ENCODE data around the gene TMCC1.

Gene TMCC1

DNA sequence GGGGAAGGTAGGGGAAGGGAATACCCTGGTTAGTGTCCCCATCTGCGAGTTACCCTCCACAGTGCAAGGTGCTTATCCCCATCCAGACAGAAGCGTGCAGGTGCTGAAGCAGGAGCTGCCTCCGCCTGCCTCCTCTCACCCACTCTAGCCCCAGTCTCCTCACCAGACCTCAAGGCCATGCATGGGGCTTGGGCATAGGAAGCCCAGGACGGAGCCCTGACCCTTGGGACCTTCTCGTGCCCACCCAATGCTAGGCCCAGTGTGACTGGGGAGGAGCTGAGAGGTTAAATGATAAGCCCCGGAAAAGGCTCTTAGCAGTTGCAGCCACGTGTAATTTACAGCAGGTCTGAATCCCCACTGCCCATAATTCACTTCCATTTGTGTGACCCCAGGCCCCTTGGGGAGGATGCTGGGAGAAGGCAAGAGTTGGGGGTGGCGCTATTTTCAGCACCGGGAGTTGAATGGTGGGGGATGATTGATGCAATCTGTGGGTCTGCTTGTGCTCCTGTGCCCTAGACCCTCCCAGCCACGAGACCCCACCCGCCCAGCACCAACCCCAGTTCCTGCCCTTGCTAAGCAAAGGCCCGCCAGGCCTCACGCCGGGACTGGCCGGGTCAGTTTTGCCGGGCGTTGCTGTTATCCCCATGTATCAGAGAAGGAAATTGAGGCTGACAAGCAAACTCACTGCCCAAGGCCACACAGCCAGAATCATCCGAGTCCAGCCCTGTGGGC, 272.5 kb downstream of the TMCC1 start:
- peaks cover 11 to 43% of the 10 kb centered on the region in 2 donors for H3K4me1 ChIP-seq (ENCODE audit: control insufficient read depth in 1 of 2, insufficient read depth in 2 of 2, low read length in 2 of 2)
- H3K9me3 ChIP-seq (ENCODE audit: control insufficient read depth in 1 of 2, low read length in 2 of 2): no peaks in the 10 kb centered on the region
- no peaks in the 10 kb centered on the region for H3K27me3 ChIP-seq (ENCODE audit: low read depth, low read length)
- no peak overlapping the region for H3K4me3 ChIP-seq (ENCODE audit: low read depth in 1 of 2, low read length in 2 of 2)
- peaks cover 0 to under 1% of the 10 kb centered on the region in 2 donors for H3K36me3 ChIP-seq (ENCODE audit: control insufficient read depth in 1 of 2, insufficient read depth in 2 of 2, low read length in 2 of 2)
- no peak overlapping the region for H3K27ac ChIP-seq (ENCODE audit: low read length)

DNA sequence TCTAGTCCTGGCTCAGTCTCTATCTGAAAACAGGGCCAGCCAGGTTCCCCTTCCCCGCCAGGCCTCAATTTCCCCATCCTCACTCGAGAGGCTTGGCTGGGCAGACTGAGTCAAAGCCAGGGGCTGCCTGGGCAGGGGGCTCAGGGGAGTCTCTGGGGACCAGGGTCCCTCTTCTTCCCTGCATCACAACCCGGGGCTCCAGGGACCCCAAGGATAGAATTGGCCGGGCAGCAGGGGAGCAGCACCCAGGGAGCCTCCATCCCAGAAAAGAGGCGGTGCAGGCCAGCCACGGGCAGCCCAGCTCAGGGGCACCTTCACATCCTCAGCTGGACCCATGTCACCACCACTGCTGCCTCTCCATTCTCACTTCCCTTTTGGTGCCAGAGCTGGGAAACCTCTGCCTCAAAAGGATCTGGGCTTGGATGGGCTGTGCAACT, 273.8 kb downstream of the TMCC1 start:
- Histone ChIP-seq H3K27me3 (ENCODE audit: low read depth, low read length) (no peaks in the 10 kb centered on the region), H3K4me3 (ENCODE audit: low read depth in 1 of 2, low read length in 2 of 2) (no peak overlapping the region), H3K36me3 (ENCODE audit: control insufficient read depth in 1 of 2, insufficient read depth in 2 of 2, low read length in 2 of 2) (no peaks in the 10 kb centered on the region), H3K27ac (ENCODE audit: low read length) (no peak overlapping the region), H3K9me3 (ENCODE audit: control insufficient read depth in 1 of 2, low read length in 2 of 2) (no peaks in the 10 kb centered on the region), H3K4me1 (ENCODE audit: control insufficient read depth in 1 of 2, insufficient read depth in 2 of 2, low read length in 2 of 2) (peaks cover 11 to 37% of the 10 kb centered on the region in 2 donors)

DNA sequence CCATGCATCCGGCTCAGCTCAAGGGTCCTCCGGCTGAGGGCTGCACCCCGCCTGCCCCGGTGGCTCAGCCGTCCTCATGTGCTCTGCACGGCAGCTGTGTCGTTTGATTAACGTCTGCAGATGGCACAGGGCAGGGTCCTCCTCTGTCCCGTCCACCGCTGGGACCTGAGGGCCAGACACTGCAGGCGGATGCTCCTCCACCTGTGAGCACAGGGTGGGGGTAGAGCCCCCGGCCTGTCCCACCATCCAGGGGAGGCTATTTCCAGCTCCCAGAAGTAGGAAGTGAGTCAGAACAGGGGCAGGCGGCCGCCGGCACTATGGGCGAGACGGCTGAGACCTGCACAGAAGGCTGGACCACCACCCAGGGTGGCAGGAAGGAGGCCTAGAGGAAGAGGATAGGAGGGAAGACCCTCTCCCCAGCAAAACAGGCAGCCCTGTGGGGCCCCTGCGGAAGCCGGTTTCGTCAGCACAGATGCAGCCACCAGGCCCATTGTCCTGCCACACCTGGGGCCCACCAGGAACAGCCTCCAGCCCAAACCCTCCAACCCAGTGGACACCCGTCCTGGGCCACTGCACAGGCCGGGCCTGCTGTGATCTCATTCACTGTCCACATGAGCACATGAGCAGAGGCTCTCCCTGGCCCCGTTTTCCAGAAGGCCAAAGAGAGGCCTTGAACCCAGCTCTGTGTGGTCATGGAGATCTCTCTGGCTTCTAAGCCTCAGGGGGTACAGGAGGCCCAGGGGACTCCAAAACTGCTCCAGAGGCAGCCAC, 274.4 kb downstream of the TMCC1 start:
- Histone ChIP-seq H3K9me3 (ENCODE audit: control insufficient read depth in 1 of 2, low read length in 2 of 2) (no peaks in the 10 kb centered on the region), H3K27ac (ENCODE audit: low read length) (no peak overlapping the region), H3K4me1 (ENCODE audit: control insufficient read depth in 1 of 2, insufficient read depth in 2 of 2, low read length in 2 of 2) (peaks cover 11 to 32% of the 10 kb centered on the region in 2 donors), H3K4me3 (ENCODE audit: low read depth in 1 of 2, low read length in 2 of 2) (no peak overlapping the region), H3K36me3 (ENCODE audit: control insufficient read depth in 1 of 2, insufficient read depth in 2 of 2, low read length in 2 of 2) (no peaks in the 10 kb centered on the region), H3K27me3 (ENCODE audit: low read depth, low read length) (no peaks in the 10 kb centered on the region)

DNA sequence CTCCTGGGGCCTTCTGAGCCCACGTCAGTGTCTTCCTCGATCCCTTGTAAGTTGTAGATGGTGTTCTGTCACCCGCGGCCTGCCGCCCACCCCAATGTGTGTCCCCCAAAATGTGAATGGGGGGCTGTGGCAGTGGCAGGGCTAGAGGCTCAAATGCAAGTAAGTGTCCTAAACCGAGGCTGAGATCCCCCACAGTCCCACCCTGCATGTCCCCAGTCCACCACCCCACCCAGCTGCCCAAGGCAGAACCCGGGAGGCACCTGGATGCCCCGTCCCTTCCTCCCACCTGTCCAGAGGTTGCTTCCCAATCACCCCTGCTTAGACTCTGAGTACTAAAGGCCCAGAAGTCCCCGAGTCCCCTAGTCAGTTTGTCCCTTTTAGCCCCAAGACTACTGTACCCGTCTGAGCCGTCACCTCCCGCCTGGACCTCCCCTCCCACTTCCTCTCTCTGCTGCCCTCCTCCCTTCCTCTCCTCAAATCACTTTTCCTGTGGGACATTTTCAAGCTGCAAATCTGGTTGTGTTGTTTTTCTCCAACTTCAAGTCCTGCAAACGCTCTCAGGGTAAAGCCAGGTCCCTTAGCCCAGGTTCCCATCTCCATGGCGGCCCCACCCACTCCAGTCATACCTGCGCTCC, 275.2 kb downstream of the TMCC1 start:
- Histone ChIP-seq H3K4me3 (ENCODE audit: low read depth in 1 of 2, low read length in 2 of 2) (no peak overlapping the region), H3K36me3 (ENCODE audit: control insufficient read depth in 1 of 2, insufficient read depth in 2 of 2, low read length in 2 of 2) (no peaks in the 10 kb centered on the region), H3K4me1 (ENCODE audit: control insufficient read depth in 1 of 2, insufficient read depth in 2 of 2, low read length in 2 of 2) (peaks cover 10 to 26% of the 10 kb centered on the region in 2 donors), H3K27me3 (ENCODE audit: low read depth, low read length) (no peaks in the 10 kb centered on the region), H3K9me3 (ENCODE audit: control insufficient read depth in 1 of 2, low read length in 2 of 2) (no peaks in the 10 kb centered on the region), H3K27ac (ENCODE audit: low read length) (no peak overlapping the region)

DNA sequence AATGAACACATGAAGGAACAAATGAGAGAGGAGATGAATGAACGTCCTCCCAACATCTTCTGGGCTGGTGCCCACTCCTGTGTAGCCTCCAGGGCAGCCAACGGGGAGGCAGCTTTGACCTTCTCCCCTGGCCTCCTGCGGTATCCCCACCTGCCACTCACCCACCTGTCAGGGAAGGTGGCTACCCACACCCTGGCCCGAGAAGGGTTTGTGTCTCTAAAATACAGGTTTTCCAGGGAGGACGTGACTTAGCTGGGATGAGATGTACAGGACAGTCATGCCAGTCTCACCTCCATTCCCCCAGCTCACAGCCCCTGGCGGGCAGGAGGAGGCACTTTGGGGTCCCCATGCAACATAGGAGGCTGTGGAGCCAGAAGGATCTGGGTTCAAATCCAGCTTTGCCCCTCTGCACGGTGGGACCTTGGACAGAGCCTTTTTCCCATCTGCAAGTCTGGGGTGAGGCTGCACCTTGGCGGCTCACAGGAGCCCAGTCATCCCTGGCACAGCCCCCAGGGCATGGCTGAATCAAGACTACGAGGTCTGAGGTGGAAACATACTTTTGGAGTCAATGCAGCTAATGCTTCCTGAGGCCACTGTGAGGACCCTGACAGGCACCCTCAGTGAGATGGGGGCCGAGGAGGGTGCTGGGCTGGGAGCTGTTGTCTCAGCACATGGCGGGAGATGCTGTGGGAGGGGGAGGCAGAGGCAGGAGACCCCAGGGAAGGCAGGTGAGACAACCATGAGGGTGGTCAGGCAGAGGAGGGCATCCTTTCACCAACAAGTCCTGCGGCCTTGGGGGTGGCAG, 275.9 kb downstream of the TMCC1 start:
- no peaks in the 10 kb centered on the region for H3K36me3 ChIP-seq (ENCODE audit: control insufficient read depth in 1 of 2, insufficient read depth in 2 of 2, low read length in 2 of 2)
- H3K4me3 ChIP-seq (ENCODE audit: low read depth in 1 of 2, low read length in 2 of 2): no peak overlapping the region
- H3K27me3 ChIP-seq (ENCODE audit: low read depth, low read length): no peaks in the 10 kb centered on the region
- no peaks in the 10 kb centered on the region for H3K9me3 ChIP-seq (ENCODE audit: control insufficient read depth in 1 of 2, low read length in 2 of 2)
- H3K27ac ChIP-seq (ENCODE audit: low read length): peak overlapping the region; percentile 48
- H3K4me1 ChIP-seq (ENCODE audit: control insufficient read depth in 1 of 2, insufficient read depth in 2 of 2, low read length in 2 of 2): peaks cover 5 to 21% of the 10 kb centered on the region in 2 donors

DNA sequence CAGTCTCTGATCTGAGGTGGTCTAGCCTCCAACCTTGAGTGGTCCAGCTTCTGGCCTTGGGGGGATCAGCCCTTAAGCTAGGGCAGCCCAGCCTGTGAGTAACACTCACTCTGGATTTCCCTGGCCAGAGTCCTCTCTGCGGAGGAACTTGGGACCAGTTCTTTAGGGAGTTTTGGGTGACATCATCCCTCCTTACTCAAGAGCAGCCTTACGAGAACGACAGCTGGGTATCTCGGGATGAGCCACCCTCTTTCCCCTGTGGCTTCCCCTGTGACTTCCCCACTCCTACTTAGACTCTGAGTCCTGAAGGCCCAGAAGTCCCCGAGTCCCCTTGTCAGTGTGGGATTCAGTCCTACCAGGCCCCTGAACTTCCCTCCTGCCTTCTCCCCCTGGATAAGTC, 276.8 kb downstream of the TMCC1 start:
- H3K4me1 ChIP-seq (ENCODE audit: control insufficient read depth in 1 of 2, insufficient read depth in 2 of 2, low read length in 2 of 2): peaks cover 9 to 22% of the 10 kb centered on the region in 2 donors
- H3K27me3 ChIP-seq (ENCODE audit: low read depth, low read length): no peaks in the 10 kb centered on the region
- no peak overlapping the region for H3K4me3 ChIP-seq (ENCODE audit: low read depth in 1 of 2, low read length in 2 of 2)
- no peaks in the 10 kb centered on the region for H3K36me3 ChIP-seq (ENCODE audit: control insufficient read depth in 1 of 2, insufficient read depth in 2 of 2, low read length in 2 of 2)
- peak overlapping the region; percentile 48 for H3K27ac ChIP-seq (ENCODE audit: low read length)
- H3K9me3 ChIP-seq (ENCODE audit: control insufficient read depth in 1 of 2, low read length in 2 of 2): no peaks in the 10 kb centered on the region

DNA sequence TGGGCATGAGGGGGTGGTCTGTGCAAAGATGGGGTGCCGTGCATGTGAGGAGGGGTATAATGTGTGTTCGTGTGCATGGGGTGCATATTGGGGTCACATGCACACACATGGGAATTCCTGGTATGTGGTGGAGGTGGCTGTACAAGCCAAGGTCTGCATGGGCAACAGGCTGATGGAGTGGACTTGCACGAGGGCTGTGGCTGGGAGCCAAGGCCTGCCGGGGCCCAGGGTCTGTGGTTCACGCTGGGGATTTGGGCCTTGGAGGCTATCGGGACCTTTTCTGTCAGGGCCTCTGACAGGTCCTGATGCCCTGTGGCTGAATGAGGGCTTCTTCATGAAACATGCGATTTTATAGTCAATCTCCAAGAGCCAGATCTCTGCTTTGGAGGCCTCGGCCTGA, 277.2 kb downstream of the TMCC1 start:
- no peaks in the 10 kb centered on the region for H3K9me3 ChIP-seq (ENCODE audit: control insufficient read depth in 1 of 2, low read length in 2 of 2)
- no peaks in the 10 kb centered on the region for H3K36me3 ChIP-seq (ENCODE audit: control insufficient read depth in 1 of 2, insufficient read depth in 2 of 2, low read length in 2 of 2)
- H3K27ac ChIP-seq (ENCODE audit: low read length): no peak overlapping the region
- no peak overlapping the region for H3K4me3 ChIP-seq (ENCODE audit: low read depth in 1 of 2, low read length in 2 of 2)
- H3K4me1 ChIP-seq (ENCODE audit: control insufficient read depth in 1 of 2, insufficient read depth in 2 of 2, low read length in 2 of 2): peaks cover 9 to 22% of the 10 kb centered on the region in 2 donors
- H3K27me3 ChIP-seq (ENCODE audit: low read depth, low read length): no peaks in the 10 kb centered on the region

DNA sequence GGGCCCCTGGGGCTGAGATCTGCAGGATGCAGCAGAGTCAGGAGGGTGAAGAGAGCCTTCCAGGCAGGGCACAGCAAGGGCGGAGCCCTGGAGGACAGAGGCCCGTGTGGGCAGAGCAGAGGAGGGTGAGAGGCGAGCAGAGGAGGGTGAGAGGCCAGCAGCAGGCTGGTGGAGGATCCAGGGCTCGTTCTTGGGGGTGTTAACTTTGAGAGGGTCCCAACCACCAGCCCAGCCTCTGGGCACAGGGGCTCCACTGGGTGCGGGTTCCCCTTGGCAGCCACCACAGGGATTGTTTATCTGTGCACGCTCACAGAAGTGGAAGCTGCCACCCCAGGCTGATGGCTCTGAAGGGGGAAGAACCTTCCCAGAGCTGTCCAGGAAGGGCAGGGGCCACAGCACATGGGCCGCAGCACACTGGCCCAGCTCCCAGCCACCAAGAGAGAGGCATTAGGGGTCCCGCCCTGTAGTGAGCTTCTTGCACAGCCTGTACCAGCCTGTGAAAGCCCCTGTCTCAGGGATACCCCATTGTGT, 277.7 kb downstream of the TMCC1 start:
- no peaks in the 10 kb centered on the region for H3K36me3 ChIP-seq (ENCODE audit: control insufficient read depth in 1 of 2, insufficient read depth in 2 of 2, low read length in 2 of 2)
- no peaks in the 10 kb centered on the region for H3K27me3 ChIP-seq (ENCODE audit: low read depth, low read length)
- H3K4me3 ChIP-seq (ENCODE audit: low read depth in 1 of 2, low read length in 2 of 2): no peak overlapping the region
- no peak overlapping the region for H3K27ac ChIP-seq (ENCODE audit: low read length)
- no peaks in the 10 kb centered on the region for H3K9me3 ChIP-seq (ENCODE audit: control insufficient read depth in 1 of 2, low read length in 2 of 2)
- H3K4me1 ChIP-seq (ENCODE audit: control insufficient read depth in 1 of 2, insufficient read depth in 2 of 2, low read length in 2 of 2): peaks cover 9 to 22% of the 10 kb centered on the region in 2 donors

DNA sequence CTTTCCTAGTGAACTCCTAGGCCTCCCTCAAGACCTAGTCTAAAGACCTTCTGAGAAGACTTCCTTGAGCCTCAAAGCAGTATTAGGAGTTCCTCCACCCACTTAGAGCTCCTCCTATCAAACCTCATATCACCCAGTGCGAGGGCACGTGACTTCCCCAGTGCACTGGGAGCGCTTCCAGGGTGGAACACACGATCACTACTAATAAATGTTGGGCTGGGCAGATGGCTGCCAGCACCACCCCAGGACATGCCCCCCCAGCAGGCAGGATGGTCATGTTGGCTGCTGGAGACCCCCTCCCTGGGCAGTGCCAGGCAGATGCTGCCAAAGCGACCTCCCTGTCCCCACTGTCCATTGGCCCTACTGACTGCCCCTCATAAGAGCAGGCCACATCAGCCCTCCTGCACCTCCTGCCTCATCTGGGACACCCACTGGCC, 278.6 kb downstream of the TMCC1 start:
- Histone ChIP-seq H3K36me3 (ENCODE audit: control insufficient read depth in 1 of 2, insufficient read depth in 2 of 2, low read length in 2 of 2) (no peaks in the 10 kb centered on the region), H3K27me3 (ENCODE audit: low read depth, low read length) (no peaks in the 10 kb centered on the region), H3K9me3 (ENCODE audit: control insufficient read depth in 1 of 2, low read length in 2 of 2) (no peaks in the 10 kb centered on the region), H3K4me3 (ENCODE audit: low read depth in 1 of 2, low read length in 2 of 2) (no peak overlapping the region), H3K4me1 (ENCODE audit: control insufficient read depth in 1 of 2, insufficient read depth in 2 of 2, low read length in 2 of 2) (peaks cover 9 to 22% of the 10 kb centered on the region in 2 donors), H3K27ac (ENCODE audit: low read length) (no peak overlapping the region)

DNA sequence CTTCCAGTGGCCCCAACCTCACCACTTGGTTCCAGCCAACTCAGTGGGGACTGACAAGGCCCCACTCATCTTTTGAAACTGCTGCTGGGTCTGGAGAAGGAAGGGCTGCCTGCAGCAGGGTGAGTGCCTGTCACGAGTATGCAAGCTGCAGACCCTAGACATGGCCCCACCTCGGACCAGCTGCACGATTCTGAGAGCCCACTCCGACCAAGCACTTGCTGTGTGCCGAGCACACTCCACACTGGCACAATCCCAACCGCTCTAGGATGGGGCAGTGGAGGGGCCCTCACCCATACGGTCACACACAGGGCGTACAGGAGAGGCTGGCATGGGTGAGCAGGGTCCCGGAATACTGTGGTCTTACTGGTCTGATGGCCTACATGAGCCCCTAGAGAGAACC, 279.1 kb downstream of the TMCC1 start:
- H3K27ac ChIP-seq (ENCODE audit: low read length): no peak overlapping the region
- H3K4me1 ChIP-seq (ENCODE audit: control insufficient read depth in 1 of 2, insufficient read depth in 2 of 2, low read length in 2 of 2): peaks cover 9 to 24% of the 10 kb centered on the region in 2 donors
- H3K9me3 ChIP-seq (ENCODE audit: control insufficient read depth in 1 of 2, low read length in 2 of 2): no peaks in the 10 kb centered on the region
- no peak overlapping the region for H3K4me3 ChIP-seq (ENCODE audit: low read depth in 1 of 2, low read length in 2 of 2)
- H3K36me3 ChIP-seq (ENCODE audit: control insufficient read depth in 1 of 2, insufficient read depth in 2 of 2, low read length in 2 of 2): no peaks in the 10 kb centered on the region
- no peaks in the 10 kb centered on the region for H3K27me3 ChIP-seq (ENCODE audit: low read depth, low read length)

All from muscle layer of duodenum (tissue), 2 donors.